ENCODE data around the gene LMBR1. TPM values are rescaled to one million over a fixed set of nuclear protein-coding genes. Genes with fewer than 3 reads are reported as not detected.
"Not testable (repeated sequence)": the region's sequence is repeated elsewhere in the genome, so short reads cannot be mapped to it uniquely, and the experiment has no call there.

LMBR1 gene
- polyA plus RNA-seq, 3 donors: 44.7 to 51.4 (median 44.8) TPM

GRCh38 chr7:156703773-156704482 lies 189.1 kb downstream of the LMBR1 start:
- DNase-seq (ENCODE audit: low read depth in 3 of 3, low spot score in 2 of 3): no peak

GRCh38 chr7:156703209-156703608 lies 189.8 kb downstream of the LMBR1 start:
- DNase-seq (ENCODE audit: low read depth in 3 of 3, low spot score in 2 of 3): no peak

- no peak for DNase-seq (ENCODE audit: low read depth in 3 of 3, low spot score in 2 of 3)
Measured at GRCh38 chr7:156702399-156702798, 190.6 kb downstream of the LMBR1 start.

GRCh38 chr7:156701787-156702186 lies 191.2 kb downstream of the LMBR1 start:
- DNase-seq (ENCODE audit: low read depth in 3 of 3, low spot score in 2 of 3): not testable (repeated sequence)

- not testable (repeated sequence) for DNase-seq (ENCODE audit: low read depth in 3 of 3, low spot score in 2 of 3)
Measured at GRCh38 chr7:156698512-156698911, 194.5 kb downstream of the LMBR1 start.

- not testable (repeated sequence) for DNase-seq (ENCODE audit: low read depth in 3 of 3, low spot score in 2 of 3)
Measured at GRCh38 chr7:156697283-156697682, 195.7 kb downstream of the LMBR1 start.

- no peak for DNase-seq (ENCODE audit: low read depth in 3 of 3, low spot score in 2 of 3)
Measured at GRCh38 chr7:156693627-156694026, 199.4 kb downstream of the LMBR1 start.

- DNase-seq (ENCODE audit: low read depth in 3 of 3, low spot score in 2 of 3): no peak
Measured at GRCh38 chr7:156692849-156693248, 200.1 kb downstream of the LMBR1 start.

- DNase-seq (ENCODE audit: low read depth in 3 of 3, low spot score in 2 of 3): no peak
Measured at GRCh38 chr7:156691764-156692163, 201.2 kb downstream of the LMBR1 start.

- no peak for DNase-seq (ENCODE audit: low read depth in 3 of 3, low spot score in 2 of 3)
Measured at GRCh38 chr7:156684661-156685060, 208.3 kb downstream of the LMBR1 start.

GRCh38 chr7:156684251-156684650 lies 208.7 kb downstream of the LMBR1 start:
- no peak for DNase-seq (ENCODE audit: low read depth in 3 of 3, low spot score in 2 of 3)

GRCh38 chr7:156682928-156683327 lies 210.1 kb downstream of the LMBR1 start:
- no peak for DNase-seq (ENCODE audit: low read depth in 3 of 3, low spot score in 2 of 3)

GRCh38 chr7:156680281-156680680 lies 212.7 kb downstream of the LMBR1 start:
- DNase-seq (ENCODE audit: low read depth in 3 of 3, low spot score in 2 of 3): no peak

GRCh38 chr7:156677374-156678054 lies 215.5 kb downstream of the LMBR1 start:
- no peak for DNase-seq (ENCODE audit: low read depth in 3 of 3, low spot score in 2 of 3)

GRCh38 chr7:156676263-156676662 lies 216.7 kb downstream of the LMBR1 start:
- no peak for DNase-seq (ENCODE audit: low read depth in 3 of 3, low spot score in 2 of 3)

GRCh38 chr7:156675721-156676120 lies 217.3 kb downstream of the LMBR1 start:
- no peak for DNase-seq (ENCODE audit: low read depth in 3 of 3, low spot score in 2 of 3)

- no peak for DNase-seq (ENCODE audit: low read depth in 3 of 3, low spot score in 2 of 3)
Measured at GRCh38 chr7:156673902-156674301, 219.1 kb downstream of the LMBR1 start.

GRCh38 chr7:156673454-156673853 lies 219.5 kb downstream of the LMBR1 start:
- no peak for DNase-seq (ENCODE audit: low read depth in 3 of 3, low spot score in 2 of 3)

- no peak for DNase-seq (ENCODE audit: low read depth in 3 of 3, low spot score in 2 of 3)
Measured at GRCh38 chr7:156669035-156669828, 223.8 kb downstream of the LMBR1 start.

GRCh38 chr7:156668130-156668741 lies 224.7 kb downstream of the LMBR1 start:
- DNase-seq (ENCODE audit: low read depth in 3 of 3, low spot score in 2 of 3): no peak

- no peak for DNase-seq (ENCODE audit: low read depth in 3 of 3, low spot score in 2 of 3)
Measured at GRCh38 chr7:156667110-156667426, 225.9 kb downstream of the LMBR1 start.
